Adrenal gland (tissue), 12 donors: ENCODE data around the gene AFM. TPM values are rescaled to one million over a fixed set of nuclear protein-coding genes. Genes with fewer than 3 reads are reported as not detected.
"Not testable (repeated sequence)": the region's sequence is repeated elsewhere in the genome, so short reads cannot be mapped to it uniquely, and the experiment has no call there.

Source experiments
- DNase-seq, 7 donors: peaks; one replicate each; pipeline ENCODE4 v3.0.0-alpha.2; 2019 to 2020
- H3K27ac ChIP-seq, 5 donors: fragments of 200-600 bp; sonication (generic) in 4 of 5; 1 replicate in 3 of 5; 2 replicates in 2 of 5; pipeline versions ENCODE4 v1.5.1 to v1.8.0; 2016 to 2020; ENCODE audit warnings: mild to moderate bottlenecking in 1 of 5
- H3K27me3 ChIP-seq: fragments of 200-600 bp; 2 replicates; pipeline ENCODE4 v1.8.0; 2021
- H3K36me3 ChIP-seq, 2 donors: fragments of 200-600 bp; replicated peaks in 1 of 2; 1 replicate in 1 of 2; 2 replicates in 1 of 2; pipeline versions ENCODE4 v1.5.1 to v1.8.0; 2018 to 2022
- H3K4me1 ChIP-seq, 2 donors: fragments of 200-600 bp; replicated peaks in 1 of 2; 1 replicate in 1 of 2; 2 replicates in 1 of 2; pipeline versions ENCODE4 v1.5.1 to v1.8.0; 2018 to 2021
- H3K4me3 ChIP-seq, 4 donors: fragments of 200-600 bp; sonication (generic) in 3 of 4; one replicate each; pipeline ENCODE4 v1.5.1; 2016 to 2018
- H3K9me3 ChIP-seq, 3 donors: fragments of 200-600 bp; sonication (generic) in 1 of 3; replicated peaks in 1 of 3; 1 replicate in 2 of 3; 2 replicates in 1 of 3; pipeline versions ENCODE4 v1.5.1 to v1.8.0; 2016 to 2021
- CTCF ChIP-seq, 6 experiments: fragments of 450-650 bp in 4 of 6; fragments of 200-600 bp in 2 of 6; sonication (generic) in 1 of 6; IDR thresholded peaks; 1 replicate in 5 of 6; 2 replicates in 1 of 6; pipeline versions ENCODE4 v1.5.1 to v1.8.0; 2016 to 2021; ENCODE audit warnings: antibody characterized with exemption in 6 of 6, mild to moderate bottlenecking in 2 of 6, moderate library complexity in 1 of 6
- POLR2A ChIP-seq, 2 donors: fragments of 450-650 bp; IDR thresholded peaks; one replicate each; pipeline ENCODE4 v1.6.1; 2017; ENCODE audit warnings: antibody characterized with exemption in 2 of 2, mild to moderate bottlenecking in 2 of 2, moderate library complexity in 1 of 2
- WGBS, 4 donors: extraction: QIAGEN DNeasy Blood & Tissue Kit in 2 of 4; methylation state at CpG; one replicate each; pipeline versions ENCODE4 v1.1.5 to v1.1.7; 2013 to 2017; 5-methylcytosine and 5-hydroxymethylcytosine counted together
- intact Hi-C, 2 donors: fragments of 100-400 bp; cut with DNase I; formaldehyde crosslinking; loops; one replicate each; pipeline versions ENCODE4 v1.14.1 to v1.15.0; 2022 to 2023
- polyA plus RNA-seq, 3 donors: library from polyadenylated mRNA; stranded (reverse); fragments of 200-250 nt in 2 of 3; fragments of 350-450 nt in 1 of 3; fragmentation: Illumina TruSeq in 1 of 3; extraction: RNeasy Lipid Tissue Mini Kit (QIAGEN cat#74804) in 1 of 3; gene quantifications; one replicate each; pipeline ENCODE4 v1.2.3, GENCODE V29; 2013 to 2014
- small RNA-seq, 2 donors: library from RNA; depleted of rRNA; stranded (forward); fragments of <200 nt; gene quantifications; one replicate each; pipeline ENCODE3, GENCODE V24; 2016
- total RNA-seq, 9 donors: library from RNA; depleted of rRNA in 4 of 9; stranded (reverse); fragments of >200 nt in 4 of 9; fragments of 120-200 nt in 1 of 9; fragmentation: NEBNext Ultra II Directional in 1 of 9; extraction: Animal tissue kit (Norgen Biotek cat#: 25700) in 1 of 9; gene quantifications; one replicate each; pipeline versions ENCODE4 v1.1.0 to v1.2.4, GENCODE V29; 2013 to 2023
- donor health status: healthy with polysubstance abuse.
- donor health status: Bipolar disorder and iron deficiency.
- donor health status: DM: yes; HTN: yes; CAD: no.
- donor health status: DM: no; HTN: no; CAD: no.
- donor health status: DM: no; HTN: no; CAD: no.
- donor health status: DM: yes; HTN: yes; CAD: no.

AFM gene
- total and polyA plus RNA-seq, 12 donors: not detected

GRCh38 chr4:73541251-73541650 lies 59.7 kb downstream of the AFM start:
- no peak for DNase-seq
- Histone ChIP-seq H3K27ac (no peak overlapping the region), H3K9me3 (no peaks in the 10 kb centered on the region), H3K4me3 (no peak overlapping the region), H3K27me3 (no peaks in the 10 kb centered on the region), H3K36me3 (no peaks in the 10 kb centered on the region), H3K4me1 (no peaks in the 10 kb centered on the region)
- WGBS, 4 donors: 60 to 72% (median 69%) methylated on average over 3 of the region's 3 CpGs
- TF ChIP-seq CTCF (IDR thresholded peaks at IDR 0.05): no peak
- no peak for TF ChIP-seq POLR2A (IDR thresholded peaks at IDR 0.05)
- intact Hi-C loops: no loop called here

DNA sequence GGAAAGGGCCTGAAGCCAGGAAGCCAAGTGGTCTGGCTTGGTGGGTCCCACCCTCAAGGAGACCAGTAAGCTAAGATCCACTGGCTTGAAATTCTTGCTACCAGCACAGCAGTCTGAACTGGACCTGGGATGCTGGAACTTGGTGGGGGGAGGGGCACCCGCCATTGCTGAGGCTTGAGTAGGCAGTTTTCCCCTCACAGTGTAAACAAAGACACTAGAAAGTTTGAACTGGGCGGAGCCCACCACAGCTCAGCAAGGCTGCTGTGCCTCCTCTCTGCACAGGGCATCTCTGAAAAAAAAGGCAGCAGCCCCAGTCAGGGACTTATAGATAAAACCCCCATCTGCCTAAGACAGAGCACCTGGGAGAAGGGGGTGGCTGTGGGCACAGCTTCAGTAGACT lies 63.1 kb downstream of the AFM start:
- H3K4me3 ChIP-seq: no peak overlapping the region
- no peak overlapping the region for H3K27ac ChIP-seq
- H3K27me3 ChIP-seq: no peaks in the 10 kb centered on the region
- intact Hi-C loops: no loop called here
- no peaks in the 10 kb centered on the region for H3K36me3 ChIP-seq
- no peak for TF ChIP-seq POLR2A (IDR thresholded peaks at IDR 0.05)
- no peak for TF ChIP-seq CTCF (IDR thresholded peaks at IDR 0.05)
- H3K9me3 ChIP-seq: no peaks in the 10 kb centered on the region
- 88 to 94% (median 92%) methylated on average over 2 of the region's 2 CpGs for WGBS, 4 donors
- DNase-seq: no peak
- no peaks in the 10 kb centered on the region for H3K4me1 ChIP-seq

GRCh38 chr4:73550865-73551264 lies 69.3 kb downstream of the AFM start:
- H3K27ac ChIP-seq, H3K36me3 ChIP-seq, intact Hi-C loops, H3K27me3 ChIP-seq, H3K4me3 ChIP-seq, DNase-seq, H3K4me1 ChIP-seq, H3K9me3 ChIP-seq: not testable (repeated sequence)
- WGBS, 4 donors: 80 to 89% (median 84%) methylated on average over 10 to 11 of the region's 11 CpGs

Small RNA genes within 50 kb of the gene (small RNA-seq; reads per million reads assigned to genes)
- gene AC074250.1: 0 reads per million in 2 donors

Other genes starting within 250 kb of the AFM start
- gene ANKRD17, start 222.9 kb upstream of the AFM start, total RNA-seq: 10 to 100 TPM; 37.7 to 66.3 (median 52.8) TPM
- gene ANKRD17, start 222.9 kb upstream of the AFM start, polyA plus RNA-seq: 10 to 100 TPM; 13.3 to 52.8 (median 14.5) TPM
- gene ALB, start 77.5 kb upstream of the AFM start, total RNA-seq: 10 to 100 TPM in 2 of 9 donors, 1 to 10 TPM in 3, under 1 TPM in 1, not detected in 3; 0.61 to 38.5 (median 4.4) TPM
- gene ALB, start 77.5 kb upstream of the AFM start, polyA plus RNA-seq: 10 to 100 TPM in 1 of 3 donors, 1 to 10 TPM in 2; 3.0 to 15.9 (median 5.6) TPM
- 1 to 10 TPM in 3 of 9 donors, under 1 TPM in 1, not detected in 5; 0.83 to 1.5 (median 1.1) TPM for gene AFP, start 45.5 kb upstream of the AFM start, total RNA-seq
- gene AFP, start 45.5 kb upstream of the AFM start, polyA plus RNA-seq: 1 to 10 TPM in 1 of 3 donors, under 1 TPM in 2; 0.16 to 2.3 (median 0.40) TPM
- under 1 TPM in 1 of 9 donors, not detected in 8; 0.23 TPM for gene RASSF6, start 138.7 kb downstream of the AFM start, total RNA-seq
- gene RASSF6, start 138.7 kb downstream of the AFM start, polyA plus RNA-seq: under 1 TPM; 0.07 to 0.18 (median 0.08) TPM